ENCODE data around the gene SH3TC1. TPM values are rescaled to one million over a fixed set of nuclear protein-coding genes. Genes with fewer than 3 reads are reported as not detected.

SH3TC1 gene
- total and polyA plus RNA-seq, 2 of the 13 experiments (the other 11 are each of a cell fraction or from before 2014, with no cell fraction given) = 14.9 to 21.8 TPM

DNA sequence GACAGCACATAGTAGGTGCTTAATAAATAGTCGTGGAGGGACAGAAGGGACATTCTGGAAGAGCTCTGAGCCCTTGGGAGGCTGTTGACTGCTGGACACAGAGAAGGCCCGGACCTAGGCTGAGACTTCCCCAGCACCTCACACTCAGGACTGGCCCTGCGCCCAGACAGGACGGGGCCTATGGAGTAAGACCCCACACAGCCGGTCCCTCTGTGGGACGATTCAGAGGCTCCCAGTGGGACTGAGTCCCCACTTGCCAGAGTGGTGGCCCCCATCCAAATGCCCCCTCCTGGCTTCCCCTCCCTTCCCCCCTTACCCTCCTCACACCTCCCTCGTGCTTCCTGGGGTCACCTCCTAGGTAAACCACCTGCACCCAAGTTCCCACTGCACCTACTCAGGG is 49.4 kb upstream of the SH3TC1 start:
- intact Hi-C loops (cut with micrococcal nuclease; ENCODE audit: unreplicated experiment) = no loop called here
- DNase-seq (ENCODE audit: low spot score) (no peak), FAIRE-seq (no peak), ATAC-seq (no peak)
- Histone ChIP-seq H3K36me3 (replicated peaks in 1 of 2; ENCODE audit: control insufficient read depth in 1 of 2, insufficient read depth in 2 of 2, low read length in 2 of 2) (no peaks in the 10 kb centered on the region), H3K27me3 (ENCODE audit: control insufficient read depth in 1 of 2, insufficient read depth in 2 of 2, low read length in 2 of 2) (peaks cover 8 to 72% of the 10 kb centered on the region in 2 experiments), H3K4me3 (replicated peaks in 1 of 3; ENCODE audit: insufficient read depth in 1 of 3, low read depth in 2 of 3, low read length in 3 of 3) (no peak overlapping the region), H3K9ac (ENCODE audit: insufficient read depth, low read depth, low read length) (no peak overlapping the region), H3K79me2 (ENCODE audit: insufficient read depth, low read length) (no peaks in the 10 kb centered on the region), H3K4me1 (ENCODE audit: insufficient read depth, low read length) (peaks cover 15% of the 10 kb centered on the region), H4K20me1 (ENCODE audit: insufficient read depth, low read length) (no peaks in the 10 kb centered on the region), H3K27ac (ENCODE audit: extremely low read length, insufficient read depth, low read length) (no peak overlapping the region), H3K9me3 (ENCODE audit: low read length) (no peaks in the 10 kb centered on the region), H2AFZ (ENCODE audit: low read length) (no peak overlapping the region), H3K4me2 (ENCODE audit: low read depth, low read length) (no peak overlapping the region)
- ChIA-PET POLR2A (no interaction called here), CTCF (ENCODE audit: low intra/inter-chr PET ratio, low total read pairs) (no interaction called here)
- 0% methylated on average over 1 of the region's 7 CpGs for WGBS (ENCODE audit: low lambda C conversion rate)
- in situ Hi-C loops (cut with HindIII; ENCODE audit: extremely low pct_ligation_motif_present, low pct_unique_long_range_greater_than_20kb) = no loop called here
- no TSS peak for BruUV-seq (replicated peaks)
- TF ChIP-seq SALL1 (CRISPR knock-in tag; IDR thresholded peaks at IDR 0.05) (no peak), FOXA3 (CRISPR knock-in tag; IDR thresholded peaks at IDR 0.05) (no peak), PCBP1 (IDR thresholded peaks at IDR 0.05; ENCODE audit: borderline replicate concordance, low read depth, low read length) (no peak), KLF12 (CRISPR knock-in tag; IDR thresholded peaks at IDR 0.05; ENCODE audit: borderline replicate concordance) (no peak), MTA1 (CRISPR knock-in tag; IDR thresholded peaks at IDR 0.05; ENCODE audit: borderline replicate concordance) (no peak), DNMT3B (CRISPR knock-in tag; conservative IDR thresholded peaks at IDR 0.05) (no peak), KLF16 (CRISPR knock-in tag; IDR thresholded peaks at IDR 0.05) (no peak), ZNF549 (CRISPR knock-in tag; IDR thresholded peaks at IDR 0.05) (no peak)
- TF ChIP-seq, protein P1, sequence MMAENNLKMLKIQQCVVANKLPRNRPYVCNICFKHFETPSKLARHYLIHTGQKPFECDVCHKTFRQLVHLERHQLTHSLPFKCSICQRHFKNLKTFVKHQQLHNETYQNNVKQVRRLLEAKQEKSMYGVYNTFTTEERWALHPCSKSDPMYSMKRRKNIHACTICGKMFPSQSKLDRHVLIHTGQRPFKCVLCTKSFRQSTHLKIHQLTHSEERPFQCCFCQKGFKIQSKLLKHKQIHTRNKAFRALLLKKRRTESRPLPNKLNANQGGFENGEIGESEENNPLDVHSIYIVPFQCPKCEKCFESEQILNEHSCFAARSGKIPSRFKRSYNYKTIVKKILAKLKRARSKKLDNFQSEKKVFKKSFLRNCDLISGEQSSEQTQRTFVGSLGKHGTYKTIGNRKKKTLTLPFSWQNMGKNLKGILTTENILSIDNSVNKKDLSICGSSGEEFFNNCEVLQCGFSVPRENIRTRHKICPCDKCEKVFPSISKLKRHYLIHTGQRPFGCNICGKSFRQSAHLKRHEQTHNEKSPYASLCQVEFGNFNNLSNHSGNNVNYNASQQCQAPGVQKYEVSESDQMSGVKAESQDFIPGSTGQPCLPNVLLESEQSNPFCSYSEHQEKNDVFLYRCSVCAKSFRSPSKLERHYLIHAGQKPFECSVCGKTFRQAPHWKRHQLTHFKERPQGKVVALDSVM (CRISPR knock-in tag; IDR thresholded peaks at IDR 0.05) = no peak
- TF ChIP-seq, protein P2, sequence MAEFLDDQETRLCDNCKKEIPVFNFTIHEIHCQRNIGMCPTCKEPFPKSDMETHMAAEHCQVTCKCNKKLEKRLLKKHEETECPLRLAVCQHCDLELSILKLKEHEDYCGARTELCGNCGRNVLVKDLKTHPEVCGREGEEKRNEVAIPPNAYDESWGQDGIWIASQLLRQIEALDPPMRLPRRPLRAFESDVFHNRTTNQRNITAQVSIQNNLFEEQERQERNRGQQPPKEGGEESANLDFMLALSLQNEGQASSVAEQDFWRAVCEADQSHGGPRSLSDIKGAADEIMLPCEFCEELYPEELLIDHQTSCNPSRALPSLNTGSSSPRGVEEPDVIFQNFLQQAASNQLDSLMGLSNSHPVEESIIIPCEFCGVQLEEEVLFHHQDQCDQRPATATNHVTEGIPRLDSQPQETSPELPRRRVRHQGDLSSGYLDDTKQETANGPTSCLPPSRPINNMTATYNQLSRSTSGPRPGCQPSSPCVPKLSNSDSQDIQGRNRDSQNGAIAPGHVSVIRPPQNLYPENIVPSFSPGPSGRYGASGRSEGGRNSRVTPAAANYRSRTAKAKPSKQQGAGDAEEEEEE (CRISPR knock-in tag; IDR thresholded peaks at IDR 0.05; ENCODE audit: borderline replicate concordance) = no peak
- TF ChIP-seq, protein P3, sequence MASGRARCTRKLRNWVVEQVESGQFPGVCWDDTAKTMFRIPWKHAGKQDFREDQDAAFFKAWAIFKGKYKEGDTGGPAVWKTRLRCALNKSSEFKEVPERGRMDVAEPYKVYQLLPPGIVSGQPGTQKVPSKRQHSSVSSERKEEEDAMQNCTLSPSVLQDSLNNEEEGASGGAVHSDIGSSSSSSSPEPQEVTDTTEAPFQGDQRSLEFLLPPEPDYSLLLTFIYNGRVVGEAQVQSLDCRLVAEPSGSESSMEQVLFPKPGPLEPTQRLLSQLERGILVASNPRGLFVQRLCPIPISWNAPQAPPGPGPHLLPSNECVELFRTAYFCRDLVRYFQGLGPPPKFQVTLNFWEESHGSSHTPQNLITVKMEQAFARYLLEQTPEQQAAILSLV (CRISPR knock-in tag; IDR thresholded peaks at IDR 0.05; ENCODE audit: borderline replicate concordance) = no peak
- TF ChIP-seq, protein P4, sequence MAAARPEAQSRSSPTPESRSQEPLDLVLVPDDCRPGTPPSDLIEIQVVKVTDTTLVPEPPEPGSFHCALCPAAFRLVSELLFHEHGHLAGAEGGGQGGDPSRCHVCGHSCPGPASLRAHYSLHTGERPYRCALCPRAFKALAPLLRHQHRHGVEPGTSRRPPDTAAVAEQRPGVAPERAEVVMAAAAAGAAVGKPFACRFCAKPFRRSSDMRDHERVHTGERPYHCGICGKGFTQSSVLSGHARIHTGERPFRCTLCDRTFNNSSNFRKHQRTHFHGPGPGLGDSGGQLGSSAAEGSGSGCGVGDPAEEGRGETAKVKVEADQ (CRISPR knock-in tag; IDR thresholded peaks at IDR 0.05; ENCODE audit: borderline replicate concordance) = no peak

Data from HepG2 (cell line).